HG02852 (cell line): ENCODE results near the gene EFL1.
"Not testable (repeated sequence)": the region's sequence is repeated elsewhere in the genome, so short reads cannot be mapped to it uniquely, and the experiment has no call there.

Source experiments
- ATAC-seq: cut with Tn5 transposase; IDR thresholded peaks from one replicate; pipeline ENCODE4 v1.9.1; 2021; ENCODE audit warnings: mild to moderate bottlenecking, moderate library complexity; ENCODE audit not compliant: unreplicated experiment

The EFL1 gene

GRCh38 chr15:82282386-82282785, 19.9 kb upstream of the EFL1 start:
- not testable (repeated sequence) for ATAC-seq

GRCh38 chr15:82281276-82281675, 18.7 kb upstream of the EFL1 start:
- not testable (repeated sequence) for ATAC-seq

- no peak for ATAC-seq
These were observed 12.9 kb upstream of the EFL1 start for GRCh38 chr15:82275410-82275809.

- ATAC-seq: no peak
These were observed 9.6 kb upstream of the EFL1 start for GRCh38 chr15:82272154-82272553.

- not testable (repeated sequence) for ATAC-seq
These were observed 5.9 kb upstream of the EFL1 start for GRCh38 chr15:82268454-82268853.

GRCh38 chr15:82267137-82267536, 4.6 kb upstream of the EFL1 start:
- ATAC-seq: not testable (repeated sequence)

- ATAC-seq: no peak
These were observed 816 bp upstream of the EFL1 start for GRCh38 chr15:82263350-82263749.

- ATAC-seq: peak; percentile 25
These were observed 740 bp downstream of the EFL1 start for GRCh38 chr15:82261566-82262421.

- ATAC-seq: not testable (repeated sequence)
These were observed 14.3 kb downstream of the EFL1 start for GRCh38 chr15:82248261-82248660.

GRCh38 chr15:82245956-82246355, 16.6 kb downstream of the EFL1 start:
- not testable (repeated sequence) for ATAC-seq

GRCh38 chr15:82243644-82244043, 18.9 kb downstream of the EFL1 start:
- not testable (repeated sequence) for ATAC-seq

GRCh38 chr15:82241836-82242499, 20.6 kb downstream of the EFL1 start:
- ATAC-seq: not testable (repeated sequence)

- no peak for ATAC-seq
These were observed 22.7 kb downstream of the EFL1 start for GRCh38 chr15:82239685-82240391.

- not testable (repeated sequence) for ATAC-seq
These were observed 24.5 kb downstream of the EFL1 start for GRCh38 chr15:82237944-82238534.

- ATAC-seq: no peak
These were observed 30.7 kb downstream of the EFL1 start for GRCh38 chr15:82231842-82232241.

- no peak for ATAC-seq
These were observed 31.3 kb downstream of the EFL1 start for GRCh38 chr15:82231233-82231632.

- ATAC-seq: no peak
These were observed 33.8 kb downstream of the EFL1 start for GRCh38 chr15:82228750-82229149.

GRCh38 chr15:82221535-82221934, 41.0 kb downstream of the EFL1 start:
- ATAC-seq: not testable (repeated sequence)

- ATAC-seq: not testable (repeated sequence)
These were observed 46.4 kb downstream of the EFL1 start for GRCh38 chr15:82216092-82216491.

- ATAC-seq: not testable (repeated sequence)
These were observed 50.3 kb downstream of the EFL1 start for GRCh38 chr15:82212201-82212600.

GRCh38 chr15:82210066-82210597, 52.4 kb downstream of the EFL1 start:
- ATAC-seq: not testable (repeated sequence)
